ENCODE results near the gene ITPRIP. TPM values are rescaled to one million over a fixed set of nuclear protein-coding genes. Genes with fewer than 3 reads are reported as not detected.

ITPRIP gene
- polyA plus RNA-seq, 3 donors: 11.6 to 12.9 (median 11.8) TPM

- DNase-seq (ENCODE audit: extremely low read depth in 1 of 11, low read depth in 9 of 11, low spot score in 4 of 11): no peak
These were observed 65.0 kb downstream of the ITPRIP start for GRCh38 chr10:104273286-104273685.

- peak; percentile 88 to 98 (median 97) for DNase-seq (ENCODE audit: extremely low read depth in 1 of 11, low read depth in 9 of 11, low spot score in 4 of 11)
These were observed 69.3 kb downstream of the ITPRIP start, which contains the start of gene GSTO2 for GRCh38 chr10:104268713-104269645. GSTO2 (plus strand) TSS chr10:104269184; CDS start chr10:104274916, 5,732 bp downstream.

- DNase-seq (ENCODE audit: extremely low read depth in 1 of 11, low read depth in 9 of 11, low spot score in 4 of 11): no peak
These were observed 69.9 kb downstream of the ITPRIP start for GRCh38 chr10:104268405-104268712.

GRCh38 chr10:104267721-104268404, 70.4 kb downstream of the ITPRIP start:
- no peak for DNase-seq (ENCODE audit: extremely low read depth in 1 of 11, low read depth in 9 of 11, low spot score in 4 of 11)

- no peak for DNase-seq (ENCODE audit: extremely low read depth in 1 of 11, low read depth in 9 of 11, low spot score in 4 of 11)
These were observed 73.5 kb downstream of the ITPRIP start for GRCh38 chr10:104264783-104265182.

- DNase-seq (ENCODE audit: extremely low read depth in 1 of 11, low read depth in 9 of 11, low spot score in 4 of 11): no peak
These were observed 76.2 kb downstream of the ITPRIP start for GRCh38 chr10:104262055-104262454.

GRCh38 chr10:104260775-104261115, 77.5 kb downstream of the ITPRIP start:
- no peak for DNase-seq (ENCODE audit: extremely low read depth in 1 of 11, low read depth in 9 of 11, low spot score in 4 of 11)

- no peak for DNase-seq (ENCODE audit: extremely low read depth in 1 of 11, low read depth in 9 of 11, low spot score in 4 of 11)
These were observed 78.1 kb downstream of the ITPRIP start for GRCh38 chr10:104259999-104260774.

Other genes with a start within 250 kb of the ITPRIP start
- 10 to 100 TPM in 2 of 3 donors, 1 to 10 TPM in 1; 9.4 to 12.2 (median 10.5) TPM for gene SFR1, start 216.3 kb downstream of the ITPRIP start, polyA plus RNA-seq (ENCODE audit: insufficient read length in 3 of 3)
- 10 to 100 TPM; 15.3 to 32.8 (median 18.6) TPM for gene CFAP43, start 106.1 kb downstream of the ITPRIP start, polyA plus RNA-seq (ENCODE audit: insufficient read length in 3 of 3)
- 10 to 100 TPM; 87.7 to 98.1 (median 93.7) TPM for gene GSTO1, start 83.6 kb downstream of the ITPRIP start, polyA plus RNA-seq (ENCODE audit: insufficient read length in 3 of 3)
- gene GSTO2, start 69.3 kb downstream of the ITPRIP start, polyA plus RNA-seq (ENCODE audit: insufficient read length in 3 of 3): 10 to 100 TPM; 27.7 to 43.2 (median 32.9) TPM
- under 1 TPM; 0.33 to 0.51 (median 0.47) TPM for gene CFAP58, start 15.4 kb upstream of the ITPRIP start, polyA plus RNA-seq (ENCODE audit: insufficient read length in 3 of 3)

All from renal cortex interstitium (tissue), 11 donors.